Endothelial cell (in vitro differentiated cells): ENCODE measurements around the gene CNMD. TPM values are rescaled to one million over a fixed set of nuclear protein-coding genes. Genes with fewer than 3 reads are reported as not detected.
"Not testable (repeated sequence)": the region's sequence is repeated elsewhere in the genome, so short reads cannot be mapped to it uniquely, and the experiment has no call there.

Experiments
- DNase-seq: peaks from one replicate; pipeline ENCODE4 v3.0.0; 2021; ENCODE audit warnings: low spot score
- H3K27ac Mint-ChIP-seq: one replicate; pipeline ENCODE4 v1.8.0; 2021; ENCODE audit warnings: mixed read lengths, inconsistent platforms; ENCODE audit not compliant: unreplicated experiment
- H3K27me3 Mint-ChIP-seq: one replicate; pipeline ENCODE4 v1.8.0; 2021; ENCODE audit warnings: mild to moderate bottlenecking, moderate library complexity, mixed read lengths, inconsistent platforms; ENCODE audit not compliant: unreplicated experiment
- H3K36me3 Mint-ChIP-seq: one replicate; pipeline ENCODE4 v1.8.0; 2021; ENCODE audit warnings: mild to moderate bottlenecking, low read depth, mixed read lengths, inconsistent platforms; ENCODE audit not compliant: unreplicated experiment
- H3K4me1 Mint-ChIP-seq: one replicate; pipeline ENCODE4 v1.8.0; 2021; ENCODE audit warnings: mild to moderate bottlenecking, mixed read lengths, inconsistent platforms; ENCODE audit not compliant: unreplicated experiment
- H3K4me3 Mint-ChIP-seq: one replicate; pipeline ENCODE4 v1.8.0; 2021; ENCODE audit warnings: mild to moderate bottlenecking, mixed read lengths, inconsistent platforms; ENCODE audit not compliant: unreplicated experiment
- H3K9me3 Mint-ChIP-seq: one replicate; pipeline ENCODE4 v1.8.0; 2021; ENCODE audit warnings: mixed read lengths, inconsistent platforms; ENCODE audit not compliant: unreplicated experiment
- total RNA-seq: library from RNA; stranded (reverse); fragmentation: NEBNext Ultra II Directional; extraction: Animal tissue kit (Norgen Biotek cat#: 25700); gene quantifications from one replicate; pipeline ENCODE4 v1.2.1, GENCODE V29; 2021; ENCODE audit not compliant: unreplicated experiment
- TF ChIP-seq, protein P1 (sequence below): fragments of 200-600 bp; sonication (generic); IDR thresholded peaks from one replicate; pipeline ENCODE4 v1.5.0; 2021; ENCODE audit warnings: antibody characterized with exemption; ENCODE audit not compliant: unreplicated experiment

Gene CNMD
- total RNA-seq, 1 donor from 2014 or later, result 1.8 TPM

GRCh38 chr13:52701728-52702465 is 37.7 kb downstream of the CNMD start:
- no peak overlapping the region for H3K4me3 Mint-ChIP-seq
- peaks cover 11% of the 10 kb centered on the region for H3K4me1 Mint-ChIP-seq
- H3K9me3 Mint-ChIP-seq, result no peaks in the 10 kb centered on the region
- no peak for DNase-seq
- no peak overlapping the region for H3K27ac Mint-ChIP-seq
- no peaks in the 10 kb centered on the region for H3K27me3 Mint-ChIP-seq
- no peaks in the 10 kb centered on the region for H3K36me3 Mint-ChIP-seq
- TF ChIP-seq, protein P1, sequence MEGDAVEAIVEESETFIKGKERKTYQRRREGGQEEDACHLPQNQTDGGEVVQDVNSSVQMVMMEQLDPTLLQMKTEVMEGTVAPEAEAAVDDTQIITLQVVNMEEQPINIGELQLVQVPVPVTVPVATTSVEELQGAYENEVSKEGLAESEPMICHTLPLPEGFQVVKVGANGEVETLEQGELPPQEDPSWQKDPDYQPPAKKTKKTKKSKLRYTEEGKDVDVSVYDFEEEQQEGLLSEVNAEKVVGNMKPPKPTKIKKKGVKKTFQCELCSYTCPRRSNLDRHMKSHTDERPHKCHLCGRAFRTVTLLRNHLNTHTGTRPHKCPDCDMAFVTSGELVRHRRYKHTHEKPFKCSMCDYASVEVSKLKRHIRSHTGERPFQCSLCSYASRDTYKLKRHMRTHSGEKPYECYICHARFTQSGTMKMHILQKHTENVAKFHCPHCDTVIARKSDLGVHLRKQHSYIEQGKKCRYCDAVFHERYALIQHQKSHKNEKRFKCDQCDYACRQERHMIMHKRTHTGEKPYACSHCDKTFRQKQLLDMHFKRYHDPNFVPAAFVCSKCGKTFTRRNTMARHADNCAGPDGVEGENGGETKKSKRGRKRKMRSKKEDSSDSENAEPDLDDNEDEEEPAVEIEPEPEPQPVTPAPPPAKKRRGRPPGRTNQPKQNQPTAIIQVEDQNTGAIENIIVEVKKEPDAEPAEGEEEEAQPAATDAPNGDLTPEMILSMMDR, result no peak

GRCh38 chr13:52696566-52696965 is 43.1 kb downstream of the CNMD start:
- peaks cover 4% of the 10 kb centered on the region for H3K4me1 Mint-ChIP-seq
- TF ChIP-seq, protein P1, result no peak
- H3K27me3 Mint-ChIP-seq, result no peaks in the 10 kb centered on the region
- no peak for DNase-seq
- no peak overlapping the region for H3K4me3 Mint-ChIP-seq
- H3K9me3 Mint-ChIP-seq, result no peaks in the 10 kb centered on the region
- H3K27ac Mint-ChIP-seq, result no peak overlapping the region
- H3K36me3 Mint-ChIP-seq, result no peaks in the 10 kb centered on the region

- DNase-seq, result no peak
- TF ChIP-seq, protein P1, result no peak
- H3K4me1 Mint-ChIP-seq, result no peaks in the 10 kb centered on the region
- H3K27ac Mint-ChIP-seq, result no peak overlapping the region
- H3K36me3 Mint-ChIP-seq, result no peaks in the 10 kb centered on the region
- H3K4me3 Mint-ChIP-seq, result no peak overlapping the region
- H3K27me3 Mint-ChIP-seq, result no peaks in the 10 kb centered on the region
- H3K9me3 Mint-ChIP-seq, result no peaks in the 10 kb centered on the region
Observed at GRCh38 chr13:52695856-52696255, 43.8 kb downstream of the CNMD start.

- H3K36me3 Mint-ChIP-seq, result peaks cover 15% of the 10 kb centered on the region
- TF ChIP-seq, protein P1, result no peak
- no peak overlapping the region for H3K27ac Mint-ChIP-seq
- no peak overlapping the region for H3K4me3 Mint-ChIP-seq
- H3K4me1 Mint-ChIP-seq, result no peaks in the 10 kb centered on the region
- peaks cover 9% of the 10 kb centered on the region for H3K27me3 Mint-ChIP-seq
- no peak for DNase-seq
- no peaks in the 10 kb centered on the region for H3K9me3 Mint-ChIP-seq
Observed at GRCh38 chr13:52686376-52686775, 53.2 kb downstream of the CNMD start.

DNA sequence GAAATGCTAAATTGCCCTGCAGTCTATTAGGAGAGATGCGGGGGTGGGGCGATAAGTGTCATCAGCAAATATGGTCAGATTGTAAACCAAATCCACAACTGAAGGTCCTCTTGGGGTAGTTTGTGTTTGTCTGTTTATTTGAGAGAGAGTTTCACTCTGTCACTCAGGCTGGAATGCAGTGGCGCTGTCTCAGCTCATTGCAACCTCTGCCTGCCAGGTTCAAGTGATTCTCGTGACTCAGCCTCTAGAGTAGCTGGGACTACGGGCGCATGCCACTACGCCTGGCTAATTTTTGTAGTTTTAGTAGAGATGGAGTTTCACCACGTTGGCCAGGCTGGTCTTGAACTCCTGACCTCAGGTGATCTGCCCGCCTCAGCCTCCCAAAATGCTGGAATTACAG is 53.8 kb downstream of the CNMD start:
- H3K36me3 Mint-ChIP-seq, result peaks cover 15% of the 10 kb centered on the region
- not testable (repeated sequence) for DNase-seq, H3K4me3 Mint-ChIP-seq, H3K4me1 Mint-ChIP-seq, H3K9me3 Mint-ChIP-seq, H3K27me3 Mint-ChIP-seq, H3K27ac Mint-ChIP-seq
